NT2/D1 (cell line): ENCODE results near the gene ACTN4.

Source experiments
- YY1 ChIP-seq: IDR thresholded peaks from 2 replicates; pipeline ENCODE4 v1.6.1; 2011; ENCODE audit not compliant: insufficient read length, insufficient read depth
- ZNF274 ChIP-seq: IDR thresholded peaks from 2 replicates; pipeline ENCODE4 v1.6.1; 2011; ENCODE audit warnings: mild to moderate bottlenecking, low read depth, low read length

GRCh38 chr19:38699027-38699346 lies 51.5 kb downstream of the ACTN4 start:
- TF ChIP-seq ZNF274: no peak
- TF ChIP-seq YY1: no peak
